Dermis microvascular lymphatic vessel endothelial cell (primary cell): ENCODE data around the gene SH3D19. TPM values are rescaled to one million over a fixed set of nuclear protein-coding genes. Genes with fewer than 3 reads are reported as not detected.

ENCODE experiments used
- DNase-seq, 2 donors: peaks; one replicate each; pipeline versions ENCODE4 v3.0.0 to v3.0.0-alpha.2; 2010; ENCODE audit warnings: low read depth in 2 of 2
- total RNA-seq: library from RNA; depleted of rRNA; stranded (reverse); fragments of >200 nt; gene quantifications from 2 replicates; pipeline ENCODE4 v1.2.1, GENCODE V29; 2014

Gene SH3D19
- total RNA-seq, 1 donor from 2014 or later: 32.7 TPM

DNA sequence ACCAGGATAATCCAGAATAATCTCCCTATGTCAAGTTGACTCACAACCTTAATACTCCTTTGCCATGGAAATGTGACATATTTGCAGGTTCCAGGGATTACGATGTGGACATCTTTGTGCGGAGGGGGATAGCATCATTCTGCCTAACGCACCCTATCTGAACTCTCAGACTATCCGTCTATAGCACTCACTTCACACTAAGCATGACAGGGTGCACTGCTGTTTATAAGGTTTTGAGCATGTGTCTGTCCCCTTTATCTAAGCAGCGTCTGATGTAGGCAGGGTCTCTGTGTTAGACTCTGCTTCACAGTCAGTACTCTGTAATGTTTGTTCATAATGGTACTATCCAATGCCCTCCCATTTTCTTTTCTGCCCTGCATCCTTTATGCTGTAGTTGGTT is 91.8 kb downstream of the SH3D19 start:
- no peak for DNase-seq

DNA sequence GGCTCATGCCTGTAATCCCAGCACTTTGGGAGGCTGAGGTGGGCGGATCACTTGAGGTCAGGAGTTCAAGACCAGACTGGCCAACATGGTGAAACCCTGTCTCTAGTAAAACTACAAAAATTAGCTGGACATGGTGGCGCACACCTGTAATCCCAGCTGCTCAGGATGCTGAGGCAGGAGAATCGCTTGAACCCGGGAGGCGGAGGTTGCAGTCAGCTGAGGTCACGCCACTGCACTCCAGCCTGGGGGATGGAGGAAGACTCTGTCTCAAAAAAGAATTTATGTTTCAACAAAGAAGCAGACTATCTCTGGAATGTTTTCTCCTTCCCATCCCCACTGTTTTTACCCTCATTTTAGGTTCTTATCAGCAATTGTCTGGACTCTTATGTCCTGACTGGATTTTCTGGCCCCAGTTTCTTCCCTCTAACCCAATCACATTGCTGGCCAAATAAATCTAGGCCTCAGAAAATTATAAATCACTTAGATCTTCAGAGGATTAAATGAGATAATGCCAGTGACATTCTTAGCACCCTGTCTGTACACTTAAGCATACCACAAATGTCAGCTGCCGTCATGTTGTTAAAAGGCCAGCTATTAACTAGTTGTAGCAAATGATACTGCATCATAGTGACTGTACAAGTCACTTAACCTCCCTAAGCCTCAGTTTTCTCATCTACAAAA is 93.3 kb downstream of the SH3D19 start:
- DNase-seq: no peak

DNA sequence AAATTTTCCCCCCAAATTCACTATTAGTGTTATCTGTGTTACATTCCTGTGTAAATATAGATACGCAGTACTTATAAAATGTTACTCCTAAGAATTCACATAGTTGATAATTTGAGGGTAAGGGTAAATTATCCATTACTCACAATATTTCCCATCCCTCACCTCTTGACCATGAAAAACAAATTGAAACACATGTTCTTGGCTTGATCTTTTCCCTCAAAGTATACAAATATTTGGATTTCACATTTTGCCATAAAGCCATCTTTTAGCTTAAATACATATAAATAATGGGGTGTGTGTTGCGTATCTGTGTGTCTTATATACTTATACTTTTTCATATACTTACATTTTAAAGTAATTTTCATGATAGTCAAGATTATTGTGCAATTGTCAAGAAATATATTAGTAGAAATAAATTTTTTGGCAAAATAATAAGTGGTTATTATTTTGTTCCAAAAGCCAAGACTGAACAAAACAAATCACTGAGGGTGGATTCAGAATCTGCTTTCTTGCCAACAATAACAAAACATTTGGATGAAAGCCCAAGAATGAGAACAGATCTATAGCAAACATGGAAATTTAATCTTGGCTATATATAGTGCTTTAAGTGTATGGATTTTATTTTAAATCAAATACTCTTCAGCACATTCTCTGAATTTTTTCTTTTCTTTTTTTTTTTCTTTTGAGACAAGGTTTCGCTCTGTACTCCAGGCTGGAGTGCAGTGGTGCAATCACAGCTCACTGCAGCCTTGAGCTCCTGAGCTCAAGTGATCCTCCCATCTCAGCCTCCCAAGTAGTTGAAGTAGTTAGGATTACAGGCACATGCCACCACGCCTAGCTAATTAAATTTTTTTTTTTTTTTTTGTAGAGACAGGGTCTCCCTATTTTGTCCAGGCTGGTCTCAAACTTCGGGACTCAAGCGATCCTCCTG is 97.0 kb downstream of the SH3D19 start:
- DNase-seq: peak in 1 of 2 donors; percentile 84

DNA sequence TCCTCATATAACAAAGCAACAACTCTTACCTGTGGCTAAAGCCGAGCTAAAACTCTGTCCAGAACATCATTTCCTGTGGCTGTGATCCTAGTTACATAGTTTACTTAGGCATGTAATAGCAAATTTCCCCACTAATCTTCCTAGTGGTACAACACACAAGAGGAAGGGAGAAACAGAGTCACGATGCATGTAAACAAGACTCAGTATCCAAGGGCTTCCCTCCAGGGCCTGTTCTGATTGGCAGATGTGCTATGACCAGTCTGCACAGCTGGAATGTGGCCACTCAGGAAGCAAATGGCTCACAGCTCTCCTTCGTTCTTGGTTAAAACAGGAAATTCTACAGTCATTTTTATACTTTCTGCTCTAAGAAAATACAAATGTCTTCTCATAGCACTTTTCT is 97.7 kb downstream of the SH3D19 start:
- DNase-seq: peak; percentile 98 to 100

DNA sequence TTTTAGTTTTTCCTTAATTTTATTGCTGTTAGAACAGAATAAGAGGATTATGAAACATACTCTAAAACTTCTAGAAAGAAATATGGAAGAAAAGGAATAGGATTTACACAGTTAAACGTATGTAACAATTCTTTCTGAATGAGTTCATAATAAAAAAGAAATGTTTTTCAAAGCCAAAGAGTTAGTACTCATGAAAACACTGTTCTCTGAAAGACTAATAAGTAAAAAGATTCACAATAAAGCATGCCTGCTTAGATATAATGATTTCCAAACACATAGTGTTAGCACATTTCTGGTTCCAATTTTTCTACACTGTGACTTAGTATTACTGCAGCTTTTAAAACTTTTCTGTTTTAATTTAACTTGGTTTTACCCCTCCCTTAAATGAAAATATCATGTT is 98.2 kb downstream of the SH3D19 start:
- no peak for DNase-seq

DNA sequence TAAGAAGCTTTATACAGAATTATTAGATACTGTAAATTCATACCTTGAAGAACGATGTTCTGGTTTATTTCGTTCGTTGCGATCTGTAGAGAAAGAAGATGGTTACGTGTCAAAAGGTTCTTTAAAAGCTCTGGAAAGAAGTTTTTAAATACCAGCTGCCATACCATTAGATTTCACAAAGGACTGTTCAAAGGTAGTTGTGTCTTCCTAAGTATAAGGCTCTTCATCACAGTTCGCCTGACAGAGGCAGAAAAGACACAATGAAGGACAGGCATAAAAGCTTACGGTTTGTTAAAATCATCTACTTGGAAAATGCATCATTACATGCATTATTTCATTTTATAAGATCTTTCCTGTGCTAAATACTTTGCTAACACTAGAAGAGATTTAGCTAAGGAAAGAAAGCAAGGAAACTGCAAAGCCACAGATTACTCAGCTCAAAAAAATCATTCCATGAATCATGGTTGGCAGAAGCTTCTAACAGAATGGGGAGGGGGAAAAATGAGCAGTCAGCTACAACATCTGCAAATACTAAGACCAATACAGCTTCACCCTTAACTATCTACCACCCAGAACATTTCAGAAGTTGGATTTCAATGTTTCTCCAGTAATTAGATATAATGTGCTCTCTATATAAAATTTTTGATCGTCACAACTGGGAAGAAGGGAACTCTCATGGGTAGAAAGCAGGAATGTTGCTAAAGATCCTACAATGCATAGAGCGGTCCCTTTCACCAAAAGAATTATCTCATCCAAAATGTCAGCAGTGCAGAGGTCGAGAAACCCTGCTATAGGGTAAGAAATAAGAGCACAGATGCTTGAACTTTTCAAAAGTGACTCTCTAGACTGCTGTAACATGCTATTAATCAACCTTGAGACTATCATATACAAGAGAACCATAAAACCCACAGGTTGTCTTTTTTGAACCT is 99.1 kb downstream of the SH3D19 start:
- peak; percentile 58 to 90 for DNase-seq

DNA sequence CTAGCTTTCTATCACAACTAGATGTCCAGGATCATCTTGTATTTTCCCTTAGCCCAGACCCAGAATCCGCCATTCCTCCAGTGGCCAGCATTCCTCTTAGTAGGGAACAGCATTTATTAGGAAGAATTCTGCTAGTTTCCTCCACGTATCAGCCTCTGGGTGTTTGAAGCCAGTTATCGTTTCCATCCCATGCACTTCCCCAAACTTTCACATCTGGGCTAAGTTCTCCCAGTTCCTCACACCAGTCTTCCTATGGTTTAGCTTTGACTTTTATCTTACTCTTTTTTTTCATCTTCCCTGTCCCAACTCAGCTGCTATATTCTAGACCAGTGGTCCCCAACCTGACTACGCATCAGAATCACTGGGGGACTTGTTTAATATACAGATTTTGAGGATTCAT is 101.9 kb downstream of the SH3D19 start:
- no peak for DNase-seq

DNA sequence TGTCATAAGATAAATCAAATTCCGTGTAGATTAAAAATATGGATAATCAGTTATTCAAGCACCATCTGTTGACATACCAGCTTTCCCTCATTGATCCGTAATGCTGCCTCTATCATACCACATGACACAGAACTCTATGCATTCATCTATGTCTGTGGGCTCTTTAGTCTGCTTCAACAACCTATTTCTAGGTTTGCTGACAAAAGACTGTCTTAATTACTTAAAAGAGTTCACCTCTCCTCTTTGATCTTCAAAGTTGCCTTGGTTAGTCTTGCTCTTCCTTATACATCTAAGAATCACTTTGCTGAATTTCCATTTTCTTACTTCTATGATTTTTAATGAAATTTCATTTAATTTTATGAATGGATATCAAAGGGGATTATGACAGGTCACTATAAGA is 105.5 kb downstream of the SH3D19 start:
- DNase-seq: no peak

DNA sequence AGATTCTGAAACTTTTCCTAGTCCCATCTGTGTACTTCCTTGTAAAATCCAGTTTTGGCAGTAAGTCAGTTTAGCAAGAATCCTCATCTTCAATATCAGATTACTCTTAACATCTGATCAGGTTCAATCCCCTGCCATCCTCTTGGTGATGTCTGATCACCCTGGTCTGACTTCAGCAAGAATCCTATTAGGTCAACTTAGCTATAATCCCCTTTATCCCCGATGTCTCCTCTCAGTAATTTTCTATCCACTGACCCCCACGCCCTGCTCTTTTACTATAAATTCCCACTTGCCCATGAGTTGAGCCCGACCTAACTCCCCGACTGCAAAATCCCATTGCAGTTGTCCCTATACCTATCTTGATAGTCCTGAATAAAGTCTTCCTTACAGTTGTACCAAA is 106.3 kb downstream of the SH3D19 start:
- DNase-seq: no peak

DNA sequence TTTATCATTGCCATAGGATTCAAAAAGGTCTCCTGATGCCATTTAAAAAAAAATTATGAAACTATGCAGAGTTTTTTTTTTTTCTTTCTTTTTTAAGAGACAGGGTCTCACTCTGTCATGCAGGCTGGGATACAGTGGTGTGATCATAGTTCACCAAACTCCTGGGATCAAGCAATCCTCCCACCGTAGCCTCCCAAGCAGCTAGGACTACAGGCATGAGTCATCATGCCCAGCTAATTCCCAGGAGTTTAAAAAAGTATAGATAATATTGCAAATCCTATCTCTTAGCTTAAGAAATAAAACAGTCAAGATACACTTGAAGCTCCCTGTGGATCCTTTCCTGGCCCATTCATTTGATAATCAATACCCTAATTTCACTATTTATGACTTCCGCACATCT is 107.1 kb downstream of the SH3D19 start:
- peak in 1 of 2 donors; percentile 43 for DNase-seq

DNA sequence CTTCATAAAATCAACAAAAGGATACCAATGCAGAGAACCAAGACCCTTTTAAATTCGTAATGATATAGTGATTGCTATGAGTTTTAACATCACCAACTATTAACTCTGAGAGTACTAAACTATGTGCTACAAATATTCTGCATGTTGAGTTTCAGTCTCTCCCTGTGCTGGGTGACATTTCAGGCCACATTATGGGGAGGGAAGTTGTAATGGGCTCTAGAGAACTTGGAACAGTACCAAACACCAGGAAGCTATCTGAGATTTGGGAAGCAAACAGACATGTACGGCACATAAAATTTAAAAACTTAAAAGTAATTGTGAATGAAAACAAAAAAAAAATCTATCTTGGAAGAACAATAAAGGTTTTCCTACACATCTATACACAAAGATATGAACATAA is 108.1 kb downstream of the SH3D19 start:
- DNase-seq: no peak

DNA sequence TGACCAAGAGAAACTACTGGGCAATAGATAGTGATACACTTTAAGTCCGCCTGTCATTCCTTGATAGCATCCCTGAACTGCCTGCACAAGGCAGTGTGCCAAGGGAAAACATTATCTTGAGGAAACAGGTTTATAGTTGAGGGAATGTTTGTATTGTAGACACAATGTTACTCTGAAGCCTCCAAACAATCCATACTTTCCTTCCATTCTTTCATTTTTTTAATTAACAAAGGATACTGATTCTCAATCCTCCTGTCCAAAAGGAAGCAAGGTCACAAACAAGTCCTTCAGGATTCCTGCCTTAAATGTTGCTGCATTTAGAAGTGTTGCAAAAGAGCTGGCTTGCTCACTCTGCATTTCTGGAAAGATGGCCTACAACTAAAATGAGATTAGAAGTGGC is 110.1 kb downstream of the SH3D19 start:
- peak in 1 of 2 donors; percentile 93 for DNase-seq

DNA sequence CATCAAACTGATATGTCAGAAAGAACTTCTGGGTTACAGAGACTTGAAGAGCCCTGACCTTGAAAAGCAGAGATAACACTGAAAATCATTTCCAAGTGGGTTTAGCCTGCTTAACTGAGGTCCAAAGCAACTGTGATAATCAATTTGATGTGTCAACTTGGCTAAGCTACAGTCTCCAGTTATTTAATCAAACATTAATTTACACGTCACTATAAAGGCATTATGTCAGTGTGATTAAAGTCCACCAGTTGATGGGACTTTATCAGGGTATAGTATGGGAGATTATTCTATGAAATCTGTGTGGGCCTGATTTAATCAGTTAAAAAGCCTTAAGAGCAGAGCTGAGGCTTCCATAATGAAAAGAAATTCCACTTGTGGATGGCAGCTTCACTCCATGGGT is 117.5 kb downstream of the SH3D19 start:
- no peak for DNase-seq

DNA sequence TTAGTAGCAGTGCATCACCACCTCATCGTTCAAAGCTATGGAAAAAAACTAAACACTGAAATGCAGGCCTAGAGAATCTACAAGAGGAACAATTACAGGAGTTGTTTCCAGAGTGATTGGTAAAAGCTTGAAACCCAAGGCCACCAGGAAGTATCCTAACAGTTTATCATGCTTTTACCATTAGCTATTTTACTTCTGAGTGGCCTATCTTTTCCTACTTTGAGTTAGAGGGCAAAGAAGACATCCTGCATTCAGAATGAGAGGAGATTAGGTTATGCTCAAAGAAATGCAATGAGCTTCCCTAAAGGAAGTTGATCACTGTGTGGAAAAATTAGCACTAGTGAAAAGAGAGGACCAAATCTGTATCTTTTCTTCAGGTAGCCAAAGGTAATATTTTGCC is 118.2 kb downstream of the SH3D19 start:
- peak in 1 of 2 donors; percentile 43 for DNase-seq

DNA sequence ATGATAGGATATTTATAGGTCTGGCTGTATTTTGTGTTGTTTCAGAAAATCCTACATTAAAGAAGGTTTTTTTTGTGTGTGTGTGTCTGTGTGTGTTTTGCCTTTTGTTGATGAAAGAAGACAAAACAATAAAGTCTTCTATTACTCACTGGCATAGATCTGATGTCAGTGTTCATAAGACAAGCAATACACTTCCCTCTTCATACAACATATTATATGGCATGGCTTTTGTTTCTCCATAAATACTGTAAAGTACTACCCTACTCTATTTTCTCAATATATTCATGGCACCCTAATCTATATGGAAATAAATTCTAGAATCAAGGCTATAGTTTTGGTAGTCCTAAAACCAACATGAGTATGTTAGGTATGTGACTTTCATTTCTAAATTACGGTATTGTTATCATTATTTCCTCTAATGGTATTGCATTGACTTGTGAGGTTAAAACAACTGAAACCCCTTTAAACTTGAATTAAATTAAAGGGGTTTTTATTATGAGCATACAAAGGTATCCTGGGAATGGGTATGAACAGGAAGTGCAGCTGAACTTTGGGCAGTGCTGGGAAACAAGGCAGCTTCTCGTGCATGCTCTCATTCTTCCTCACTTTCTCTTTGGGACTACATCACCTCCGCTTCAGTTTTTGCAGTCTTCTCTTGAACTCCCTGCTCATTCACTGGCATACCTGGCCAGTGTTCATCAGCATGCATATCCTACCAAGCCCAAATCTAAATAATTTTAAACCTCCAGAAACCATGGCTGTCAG is 119.0 kb downstream of the SH3D19 start:
- peak in 1 of 2 donors; percentile 61 for DNase-seq

DNA sequence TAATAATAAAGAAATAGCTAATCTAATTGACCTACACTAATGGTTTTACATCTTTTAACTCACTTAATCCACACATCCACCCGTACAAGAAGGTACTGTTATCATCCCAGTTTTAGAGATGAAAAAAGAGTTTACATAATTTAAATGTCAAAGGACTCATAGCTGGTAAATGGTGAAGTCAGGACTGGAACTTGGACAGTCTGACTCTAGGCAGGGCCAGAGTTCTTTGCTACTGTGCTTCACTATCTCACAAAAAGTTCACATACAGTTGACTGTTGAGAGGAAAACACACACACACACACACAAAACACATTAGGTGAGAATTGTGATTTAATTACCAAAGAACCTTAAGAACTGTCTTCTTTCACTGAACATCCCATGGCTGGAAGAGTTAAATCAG is 119.7 kb downstream of the SH3D19 start:
- DNase-seq: peak in 1 of 2 donors; percentile 33

DNA sequence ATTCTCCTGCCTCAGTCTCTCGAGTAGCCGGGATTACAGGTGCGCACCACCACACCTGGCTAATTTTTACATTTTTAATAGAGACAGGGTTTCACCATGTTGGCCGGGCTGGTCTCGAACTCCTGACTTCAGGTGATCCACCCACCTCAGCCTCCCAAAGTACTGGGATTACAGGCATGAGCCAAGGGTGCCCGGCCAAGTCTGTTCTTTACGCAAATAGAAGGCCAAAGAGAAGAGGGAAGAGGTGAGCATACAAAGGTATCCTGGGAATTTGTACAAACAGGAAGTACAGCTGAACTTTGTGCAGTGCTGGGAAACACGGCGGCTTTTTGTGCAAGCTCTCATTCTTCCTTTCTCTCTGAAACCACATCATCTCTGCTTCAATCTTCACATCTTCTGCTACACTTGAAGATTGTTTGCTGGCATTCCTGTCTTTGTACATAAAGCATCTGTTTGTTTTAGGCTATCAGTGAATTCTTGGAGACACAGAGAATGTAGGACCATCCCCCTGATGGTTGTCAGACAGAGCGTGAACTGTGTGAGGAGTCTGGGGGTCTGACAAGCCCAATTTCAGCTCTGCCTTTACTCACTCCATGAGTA is 120.4 kb downstream of the SH3D19 start:
- DNase-seq: peak in 1 of 2 donors; percentile 69

DNA sequence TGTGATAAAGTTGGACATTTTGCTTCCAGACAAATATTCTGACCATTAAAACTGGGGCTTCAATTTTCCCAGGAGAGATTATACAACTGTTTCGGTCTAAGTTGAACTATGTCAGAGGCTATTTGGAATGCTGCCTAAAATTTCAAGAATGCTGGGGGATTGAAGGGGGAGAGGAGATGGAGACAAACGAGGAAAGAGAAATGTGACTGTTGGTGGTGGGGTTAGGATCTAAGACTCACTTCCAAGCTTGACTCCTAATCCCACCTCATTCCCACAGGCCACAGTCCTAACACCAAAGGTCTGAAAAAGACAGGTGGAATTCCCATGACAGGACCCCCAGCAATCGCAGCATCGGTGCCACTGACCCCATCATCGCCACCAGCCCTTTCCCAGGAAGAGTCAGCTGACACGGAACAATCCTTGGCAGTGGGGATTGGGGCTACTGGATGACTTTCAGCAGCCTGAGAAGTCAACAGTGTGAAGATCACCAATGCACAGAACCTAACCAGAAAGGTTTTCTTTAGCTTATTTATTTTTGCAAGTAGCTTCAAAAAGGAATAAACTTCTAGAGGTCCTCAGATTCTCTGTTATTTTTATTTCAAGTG is 122.5 kb downstream of the SH3D19 start:
- peak in 1 of 2 donors; percentile 40 for DNase-seq

DNA sequence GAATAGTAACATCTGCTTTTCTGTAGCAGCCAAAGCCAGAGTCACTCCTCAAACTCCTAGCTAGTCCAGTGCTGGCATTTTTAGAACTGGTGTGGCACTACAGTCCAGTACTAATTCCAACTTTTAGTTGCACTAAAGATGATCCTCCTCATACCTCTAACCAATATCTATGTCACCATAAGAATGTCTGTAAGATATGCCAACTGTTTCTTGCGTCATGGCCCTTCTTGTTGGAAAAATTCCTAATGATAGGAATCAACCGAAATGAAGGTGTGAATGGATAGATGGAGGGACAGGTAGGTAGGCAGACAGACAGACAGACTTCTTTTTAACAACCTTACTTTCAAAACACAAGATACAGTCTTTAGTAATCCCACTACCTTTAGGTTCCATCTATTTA is 123.0 kb downstream of the SH3D19 start:
- no peak for DNase-seq
